HepG2 (cell line): Measurements from ENCODE around the gene SLC29A3. TPM values are rescaled to one million over a fixed set of nuclear protein-coding genes. Genes with fewer than 3 reads are reported as not detected.

Source experiments
- HNRNPLL ChIP-seq: fragments of 200-400 bp; formaldehyde crosslinking; IDR thresholded peaks from 2 replicates; pipeline ENCODE4 v1.6.1; 2017; ENCODE audit warnings: mild to moderate bottlenecking, low read depth, low read length; ENCODE audit not compliant: poor library complexity, severe bottlenecking
- HOXA7 ChIP-seq: sonication (generic); formaldehyde crosslinking; IDR thresholded peaks from 2 replicates; pipeline ENCODE4 v1.8.1; 2022; ENCODE audit warnings: mild to moderate bottlenecking, missing genetic modification reagents, moderate library complexity
- KLF12 ChIP-seq: sonication (generic); formaldehyde crosslinking; IDR thresholded peaks from 2 replicates; pipeline ENCODE4 v1.4.0; 2020; ENCODE audit warnings: missing genetic modification reagents, borderline replicate concordance
- POLR2A ChIP-seq, 2 experiments: IDR thresholded peaks; 2 replicates each; pipeline ENCODE4 v1.6.1; 2011; ENCODE audit warnings: low read depth in 2 of 2, low read length in 2 of 2, mild to moderate bottlenecking in 1 of 2, moderate library complexity in 1 of 2; ENCODE audit not compliant: insufficient read depth in 1 of 2
- RBM39 ChIP-seq: fragments of 200-400 bp; formaldehyde crosslinking; IDR thresholded peaks from one replicate; pipeline ENCODE4 v1.6.1; 2018; ENCODE audit warnings: antibody characterized with exemption, mild to moderate bottlenecking, low read depth, low read length; ENCODE audit not compliant: poor library complexity, severe bottlenecking
- ZFP41 ChIP-seq: sonication (generic); formaldehyde crosslinking; IDR thresholded peaks from 2 replicates; pipeline ENCODE4 v1.4.0; 2020; ENCODE audit warnings: mild to moderate bottlenecking, missing genetic modification reagents, borderline replicate concordance
- ZNF224 ChIP-seq: sonication (generic); formaldehyde crosslinking; IDR thresholded peaks from 2 replicates; pipeline ENCODE4 v1.5.0; 2020; ENCODE audit warnings: mild to moderate bottlenecking, missing genetic modification reagents
- ZNF501 ChIP-seq: sonication (generic); formaldehyde crosslinking; IDR thresholded peaks from 2 replicates; pipeline ENCODE4 v1.5.1; 2020; ENCODE audit warnings: mild to moderate bottlenecking, moderate library complexity, missing genetic modification reagents
- polyA plus RNA-seq, 8 experiments: library from polyadenylated mRNA; depleted of rRNA in 3 of 8; stranded (reverse) in 7 of 8; unstranded in 1 of 8; fragments of >200 nt; fragmentation: Illumina TruSeq in 4 of 8; extraction: Trizol in 4 of 8; gene quantifications; 2 replicates each; pipeline versions ENCODE4 v1.2.1 to v1.2.3, GENCODE V29; 2011 to 2016; ENCODE audit warnings: low read depth in 4 of 8, missing spikeins in 1 of 8, mixed read lengths in 1 of 8; ENCODE audit not compliant: insufficient read depth in 1 of 8
- total RNA-seq, 5 experiments: library from RNA; depleted of rRNA; stranded (reverse); fragments of >200 nt; fragmentation: Illumina TruSeq; extraction: Trizol; gene quantifications; 2 replicates each; pipeline ENCODE4 v1.2.3, GENCODE V29; 2016; ENCODE audit warnings: low read depth in 1 of 5
- TF ChIP-seq, protein P1 (sequence below): IDR thresholded peaks from 2 replicates; pipeline ENCODE4 v1.4.0; 2020; ENCODE audit warnings: mild to moderate bottlenecking, missing genetic modification reagents
- TF ChIP-seq, protein P2 (sequence below): sonication (generic); formaldehyde crosslinking; IDR thresholded peaks from 2 replicates; pipeline ENCODE4 v1.4.0; 2020; ENCODE audit warnings: mild to moderate bottlenecking, missing genetic modification reagents, borderline replicate concordance
- TF ChIP-seq, protein P3 (sequence below): sonication (generic); formaldehyde crosslinking; IDR thresholded peaks from 2 replicates; pipeline ENCODE4 v1.8.0; 2022; ENCODE audit warnings: low read depth, missing genetic modification reagents
- TF ChIP-seq, protein P4 (sequence below): sonication (generic); formaldehyde crosslinking; IDR thresholded peaks from 2 replicates; pipeline ENCODE4 v1.9.0; 2022; ENCODE audit warnings: missing genetic modification reagents, mild to moderate bottlenecking, borderline replicate concordance

SLC29A3 gene
- total and polyA plus RNA-seq, 2 of the 13 experiments (the other 11 are each of a cell fraction or from before 2014, with no cell fraction given) = 8.6 to 11.8 TPM

DNA sequence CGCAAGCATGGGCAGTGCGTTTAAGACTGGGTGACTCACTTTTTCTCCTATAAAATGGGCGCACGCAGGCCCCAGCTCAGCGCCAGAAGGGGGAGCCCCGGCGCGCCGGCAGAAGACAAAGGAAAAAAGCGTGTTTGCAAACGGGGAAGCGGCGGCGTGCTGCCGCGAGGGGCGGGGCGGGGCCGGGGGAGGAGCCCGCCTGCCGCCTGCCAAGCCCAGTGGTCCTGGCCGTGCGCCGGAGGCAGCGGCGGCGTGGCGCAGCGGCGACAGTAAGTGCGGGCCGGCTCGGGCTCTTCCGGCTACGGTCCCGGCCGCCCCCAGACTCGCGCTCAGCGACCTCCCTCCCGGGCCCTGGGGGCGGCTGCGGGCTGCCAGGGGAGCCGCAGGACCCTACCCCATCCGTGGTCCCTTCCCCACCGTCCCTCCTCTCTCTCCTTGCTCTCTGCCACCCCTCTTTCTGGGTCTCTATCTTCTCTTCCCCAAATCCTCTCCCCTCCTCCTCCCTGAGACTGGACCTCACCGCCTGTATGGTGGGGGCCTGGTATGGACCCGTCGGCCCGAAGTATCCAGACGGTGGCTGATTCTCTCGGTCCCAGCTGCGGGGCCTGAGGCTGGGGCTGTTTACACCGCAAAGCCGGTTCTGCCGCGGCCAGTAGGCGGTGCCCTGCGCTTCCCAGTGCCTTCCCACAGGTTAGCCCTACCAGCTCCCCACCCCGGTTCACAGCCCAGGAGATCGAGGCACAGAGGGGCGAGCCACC lies at the start of gene SLC29A3 (continued):
- peak; percentile 64 for TF ChIP-seq RBM39
- peak; percentile 32 for TF ChIP-seq HNRNPLL
- TF ChIP-seq, protein P1, sequence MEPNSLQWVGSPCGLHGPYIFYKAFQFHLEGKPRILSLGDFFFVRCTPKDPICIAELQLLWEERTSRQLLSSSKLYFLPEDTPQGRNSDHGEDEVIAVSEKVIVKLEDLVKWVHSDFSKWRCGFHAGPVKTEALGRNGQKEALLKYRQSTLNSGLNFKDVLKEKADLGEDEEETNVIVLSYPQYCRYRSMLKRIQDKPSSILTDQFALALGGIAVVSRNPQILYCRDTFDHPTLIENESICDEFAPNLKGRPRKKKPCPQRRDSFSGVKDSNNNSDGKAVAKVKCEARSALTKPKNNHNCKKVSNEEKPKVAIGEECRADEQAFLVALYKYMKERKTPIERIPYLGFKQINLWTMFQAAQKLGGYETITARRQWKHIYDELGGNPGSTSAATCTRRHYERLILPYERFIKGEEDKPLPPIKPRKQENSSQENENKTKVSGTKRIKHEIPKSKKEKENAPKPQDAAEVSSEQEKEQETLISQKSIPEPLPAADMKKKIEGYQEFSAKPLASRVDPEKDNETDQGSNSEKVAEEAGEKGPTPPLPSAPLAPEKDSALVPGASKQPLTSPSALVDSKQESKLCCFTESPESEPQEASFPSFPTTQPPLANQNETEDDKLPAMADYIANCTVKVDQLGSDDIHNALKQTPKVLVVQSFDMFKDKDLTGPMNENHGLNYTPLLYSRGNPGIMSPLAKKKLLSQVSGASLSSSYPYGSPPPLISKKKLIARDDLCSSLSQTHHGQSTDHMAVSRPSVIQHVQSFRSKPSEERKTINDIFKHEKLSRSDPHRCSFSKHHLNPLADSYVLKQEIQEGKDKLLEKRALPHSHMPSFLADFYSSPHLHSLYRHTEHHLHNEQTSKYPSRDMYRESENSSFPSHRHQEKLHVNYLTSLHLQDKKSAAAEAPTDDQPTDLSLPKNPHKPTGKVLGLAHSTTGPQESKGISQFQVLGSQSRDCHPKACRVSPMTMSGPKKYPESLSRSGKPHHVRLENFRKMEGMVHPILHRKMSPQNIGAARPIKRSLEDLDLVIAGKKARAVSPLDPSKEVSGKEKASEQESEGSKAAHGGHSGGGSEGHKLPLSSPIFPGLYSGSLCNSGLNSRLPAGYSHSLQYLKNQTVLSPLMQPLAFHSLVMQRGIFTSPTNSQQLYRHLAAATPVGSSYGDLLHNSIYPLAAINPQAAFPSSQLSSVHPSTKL (CRISPR knock-in tag) = no peak
- TF ChIP-seq, protein P2, sequence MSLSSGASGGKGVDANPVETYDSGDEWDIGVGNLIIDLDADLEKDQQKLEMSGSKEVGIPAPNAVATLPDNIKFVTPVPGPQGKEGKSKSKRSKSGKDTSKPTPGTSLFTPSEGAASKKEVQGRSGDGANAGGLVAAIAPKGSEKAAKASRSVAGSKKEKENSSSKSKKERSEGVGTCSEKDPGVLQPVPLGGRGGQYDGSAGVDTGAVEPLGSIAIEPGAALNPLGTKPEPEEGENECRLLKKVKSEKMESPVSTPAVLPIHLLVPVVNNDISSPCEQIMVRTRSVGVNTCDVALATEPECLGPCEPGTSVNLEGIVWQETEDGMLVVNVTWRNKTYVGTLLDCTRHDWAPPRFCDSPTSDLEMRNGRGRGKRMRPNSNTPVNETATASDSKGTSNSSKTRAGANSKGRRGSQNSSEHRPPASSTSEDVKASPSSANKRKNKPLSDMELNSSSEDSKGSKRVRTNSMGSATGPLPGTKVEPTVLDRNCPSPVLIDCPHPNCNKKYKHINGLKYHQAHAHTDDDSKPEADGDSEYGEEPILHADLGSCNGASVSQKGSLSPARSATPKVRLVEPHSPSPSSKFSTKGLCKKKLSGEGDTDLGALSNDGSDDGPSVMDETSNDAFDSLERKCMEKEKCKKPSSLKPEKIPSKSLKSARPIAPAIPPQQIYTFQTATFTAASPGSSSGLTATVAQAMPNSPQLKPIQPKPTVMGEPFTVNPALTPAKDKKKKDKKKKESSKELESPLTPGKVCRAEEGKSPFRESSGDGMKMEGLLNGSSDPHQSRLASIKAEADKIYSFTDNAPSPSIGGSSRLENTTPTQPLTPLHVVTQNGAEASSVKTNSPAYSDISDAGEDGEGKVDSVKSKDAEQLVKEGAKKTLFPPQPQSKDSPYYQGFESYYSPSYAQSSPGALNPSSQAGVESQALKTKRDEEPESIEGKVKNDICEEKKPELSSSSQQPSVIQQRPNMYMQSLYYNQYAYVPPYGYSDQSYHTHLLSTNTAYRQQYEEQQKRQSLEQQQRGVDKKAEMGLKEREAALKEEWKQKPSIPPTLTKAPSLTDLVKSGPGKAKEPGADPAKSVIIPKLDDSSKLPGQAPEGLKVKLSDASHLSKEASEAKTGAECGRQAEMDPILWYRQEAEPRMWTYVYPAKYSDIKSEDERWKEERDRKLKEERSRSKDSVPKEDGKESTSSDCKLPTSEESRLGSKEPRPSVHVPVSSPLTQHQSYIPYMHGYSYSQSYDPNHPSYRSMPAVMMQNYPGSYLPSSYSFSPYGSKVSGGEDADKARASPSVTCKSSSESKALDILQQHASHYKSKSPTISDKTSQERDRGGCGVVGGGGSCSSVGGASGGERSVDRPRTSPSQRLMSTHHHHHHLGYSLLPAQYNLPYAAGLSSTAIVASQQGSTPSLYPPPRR = peak; percentile 66; the same call in 1 of the 2 replicates
- TF ChIP-seq ZNF224 (CRISPR knock-in tag) = no peak
- no peak for TF ChIP-seq HOXA7 (CRISPR knock-in tag)
- TF ChIP-seq POLR2A (IDR thresholded peaks at IDR 0.05; ENCODE audit: insufficient read depth in 1 of 2, low read depth in 2 of 2, low read length in 2 of 2) = peak in 1 of 2 experiments; percentile 74; a peak in 2 of 4 replicates
- TF ChIP-seq ZFP41 = 0 out of 2 replicates have a peak, but pooled peaks have one; percentile 50
- TF ChIP-seq, protein P3, sequence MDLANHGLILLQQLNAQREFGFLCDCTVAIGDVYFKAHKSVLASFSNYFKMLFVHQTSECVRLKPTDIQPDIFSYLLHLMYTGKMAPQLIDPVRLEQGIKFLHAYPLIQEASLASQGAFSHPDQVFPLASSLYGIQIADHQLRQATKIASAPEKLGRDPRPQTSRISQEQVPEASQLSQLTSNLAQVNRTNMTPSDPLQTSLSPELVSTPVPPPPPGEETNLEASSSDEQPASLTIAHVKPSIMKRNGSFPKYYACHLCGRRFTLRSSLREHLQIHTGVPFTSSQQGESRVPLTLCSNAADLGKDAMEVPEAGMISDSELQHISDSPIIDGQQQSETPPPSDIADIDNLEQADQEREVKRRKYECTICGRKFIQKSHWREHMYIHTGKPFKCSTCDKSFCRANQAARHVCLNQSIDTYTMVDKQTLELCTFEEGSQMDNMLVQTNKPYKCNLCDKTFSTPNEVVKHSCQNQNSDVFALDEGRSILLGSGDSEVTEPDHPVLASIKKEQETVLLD (CRISPR knock-in tag) = no peak
- no peak; the same call in 1 of the 2 replicates for TF ChIP-seq KLF12
- TF ChIP-seq ZNF501 (CRISPR knock-in tag) = no peak
- TF ChIP-seq, protein P4, sequence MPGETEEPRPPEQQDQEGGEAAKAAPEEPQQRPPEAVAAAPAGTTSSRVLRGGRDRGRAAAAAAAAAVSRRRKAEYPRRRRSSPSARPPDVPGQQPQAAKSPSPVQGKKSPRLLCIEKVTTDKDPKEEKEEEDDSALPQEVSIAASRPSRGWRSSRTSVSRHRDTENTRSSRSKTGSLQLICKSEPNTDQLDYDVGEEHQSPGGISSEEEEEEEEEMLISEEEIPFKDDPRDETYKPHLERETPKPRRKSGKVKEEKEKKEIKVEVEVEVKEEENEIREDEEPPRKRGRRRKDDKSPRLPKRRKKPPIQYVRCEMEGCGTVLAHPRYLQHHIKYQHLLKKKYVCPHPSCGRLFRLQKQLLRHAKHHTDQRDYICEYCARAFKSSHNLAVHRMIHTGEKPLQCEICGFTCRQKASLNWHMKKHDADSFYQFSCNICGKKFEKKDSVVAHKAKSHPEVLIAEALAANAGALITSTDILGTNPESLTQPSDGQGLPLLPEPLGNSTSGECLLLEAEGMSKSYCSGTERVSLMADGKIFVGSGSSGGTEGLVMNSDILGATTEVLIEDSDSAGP = peak; percentile 75; the same call in 1 of the 2 replicates
